Upper lobe of left lung (tissue), 4 donors: Measurements from ENCODE around the gene CRNKL1.

Experiments
- CTCF ChIP-seq, 6 experiments: fragments of 450-650 bp in 4 of 6; fragments of 200-600 bp in 2 of 6; sonication (generic) in 2 of 6; IDR thresholded peaks; one replicate each; pipeline ENCODE4 v1.5.1; 2016 to 2019; ENCODE audit warnings: antibody characterized with exemption in 6 of 6
- EP300 ChIP-seq, 4 donors: sonication (generic); formaldehyde crosslinking; IDR thresholded peaks; one replicate each; pipeline ENCODE4 v1.5.1; 2017; ENCODE audit warnings: antibody characterized with exemption in 4 of 4, control low read depth in 2 of 4
- POLR2A ChIP-seq, 4 donors: fragments of 450-650 bp; IDR thresholded peaks; one replicate each; pipeline ENCODE4 v1.5.1; 2016 to 2017; ENCODE audit warnings: antibody characterized with exemption in 4 of 4, mild to moderate bottlenecking in 2 of 4

GRCh38 chr20:20010639-20011500 is 41.4 kb downstream of the CRNKL1 start:
- TF ChIP-seq CTCF (IDR thresholded peaks at IDR 0.05) = no peak
- no peak for TF ChIP-seq POLR2A (IDR thresholded peaks at IDR 0.05)
- TF ChIP-seq EP300 (IDR thresholded peaks at IDR 0.05) = no peak
